ENCODE data around the gene POU6F2.

The POU6F2 gene

GRCh38 chr7:39153113-39153512 is 175.4 kb downstream of the POU6F2 start:
- Histone ChIP-seq H3K27ac (no peak overlapping the region), H3K36me3 (no peaks in the 10 kb centered on the region), H3K9me3 (no peaks in the 10 kb centered on the region), H3K4me3 (no peak overlapping the region), H3K4me1 (no peaks in the 10 kb centered on the region), H3K27me3 (no peaks in the 10 kb centered on the region)
- no peak for TF ChIP-seq CTCF (IDR thresholded peaks at IDR 0.05)
- no peak for DNase-seq
- intact Hi-C loops (cut with DNase I; ENCODE audit: low total_unique reads): no loop called here

DNA sequence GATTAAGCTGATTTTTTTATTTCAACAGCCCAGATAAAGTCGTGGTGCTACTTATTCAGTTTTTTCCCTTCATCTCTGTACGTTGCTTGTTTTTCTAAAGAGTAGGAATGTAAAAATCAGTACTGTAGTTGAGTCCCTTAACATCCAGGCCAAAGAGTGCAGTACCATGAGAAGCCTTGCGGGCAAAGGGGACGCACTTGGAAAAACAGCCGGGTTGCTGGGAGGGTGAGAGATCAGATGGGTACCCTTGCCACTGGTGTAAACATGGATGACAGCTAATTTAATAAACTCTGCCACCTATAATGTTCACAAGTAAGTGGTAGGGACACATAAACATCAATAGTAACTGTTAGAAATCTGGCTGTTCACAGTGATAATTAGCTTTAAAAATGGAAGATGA is 175.9 kb downstream of the POU6F2 start:
- intact Hi-C loops (cut with DNase I; ENCODE audit: low total_unique reads): no loop called here
- no peak for TF ChIP-seq CTCF (IDR thresholded peaks at IDR 0.05)
- Histone ChIP-seq H3K4me1 (no peaks in the 10 kb centered on the region), H3K4me3 (no peak overlapping the region), H3K9me3 (no peaks in the 10 kb centered on the region), H3K27me3 (no peaks in the 10 kb centered on the region), H3K36me3 (no peaks in the 10 kb centered on the region), H3K27ac (no peak overlapping the region)
- no peak for DNase-seq

DNA sequence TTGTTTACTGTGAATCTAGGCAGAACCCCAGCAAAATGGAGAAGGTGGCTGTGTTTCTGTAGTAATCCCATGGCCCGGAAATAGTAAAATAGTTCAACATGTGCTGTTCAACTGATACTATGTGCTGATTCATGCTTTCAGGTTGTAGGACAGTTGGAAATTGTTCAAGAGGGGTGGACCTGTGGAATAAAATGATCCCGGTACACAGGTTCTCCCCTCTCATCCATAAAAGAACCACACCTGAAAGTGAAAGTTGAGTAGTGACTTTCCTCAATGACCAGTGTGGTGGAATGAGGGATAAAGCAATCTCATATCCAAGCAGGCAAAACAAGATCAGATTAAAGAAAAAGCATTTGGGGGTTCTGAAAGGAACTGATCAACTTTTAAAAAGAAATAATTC is 177.1 kb downstream of the POU6F2 start:
- Histone ChIP-seq H3K36me3 (no peaks in the 10 kb centered on the region), H3K4me3 (no peak overlapping the region), H3K9me3 (no peaks in the 10 kb centered on the region), H3K27ac (no peak overlapping the region), H3K27me3 (no peaks in the 10 kb centered on the region), H3K4me1 (no peaks in the 10 kb centered on the region)
- intact Hi-C loops (cut with DNase I; ENCODE audit: low total_unique reads): no loop called here
- no peak for DNase-seq
- TF ChIP-seq CTCF (IDR thresholded peaks at IDR 0.05): no peak

GRCh38 chr7:39158367-39158766 is 180.7 kb downstream of the POU6F2 start:
- no peak for TF ChIP-seq CTCF (IDR thresholded peaks at IDR 0.05)
- no peak overlapping the region for H3K4me3 ChIP-seq
- DNase-seq: no peak
- H3K27me3 ChIP-seq: no peaks in the 10 kb centered on the region
- H3K9me3 ChIP-seq: no peaks in the 10 kb centered on the region
- H3K4me1 ChIP-seq: no peaks in the 10 kb centered on the region
- no peaks in the 10 kb centered on the region for H3K36me3 ChIP-seq
- H3K27ac ChIP-seq: no peak overlapping the region
- intact Hi-C loops (cut with DNase I; ENCODE audit: low total_unique reads): no loop called here

DNA sequence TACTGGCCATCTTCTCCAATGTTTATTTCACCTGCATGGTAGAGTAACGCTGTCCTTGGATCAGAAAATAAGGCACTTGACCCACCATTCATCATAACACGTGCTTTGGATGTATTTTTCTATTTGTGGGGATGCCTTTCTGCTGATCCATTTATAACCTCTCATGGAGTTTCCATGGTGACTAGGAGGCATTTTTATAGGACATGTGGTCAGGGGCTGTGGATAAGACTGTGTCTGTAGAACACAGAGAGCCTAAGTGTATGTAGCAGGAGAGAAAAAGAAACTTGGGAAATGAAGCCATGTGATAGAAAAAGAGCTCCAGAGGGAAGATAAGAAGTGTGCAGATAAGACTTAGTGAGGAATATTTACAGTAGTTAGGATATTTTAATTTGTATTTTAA is 184.2 kb downstream of the POU6F2 start:
- H3K9me3 ChIP-seq: no peaks in the 10 kb centered on the region
- no peaks in the 10 kb centered on the region for H3K27me3 ChIP-seq
- H3K4me3 ChIP-seq: no peak overlapping the region
- no peaks in the 10 kb centered on the region for H3K36me3 ChIP-seq
- TF ChIP-seq CTCF (IDR thresholded peaks at IDR 0.05): no peak
- H3K27ac ChIP-seq: no peak overlapping the region
- intact Hi-C loops (cut with DNase I; ENCODE audit: low total_unique reads): no loop called here
- no peaks in the 10 kb centered on the region for H3K4me1 ChIP-seq
- no peak for DNase-seq

DNA sequence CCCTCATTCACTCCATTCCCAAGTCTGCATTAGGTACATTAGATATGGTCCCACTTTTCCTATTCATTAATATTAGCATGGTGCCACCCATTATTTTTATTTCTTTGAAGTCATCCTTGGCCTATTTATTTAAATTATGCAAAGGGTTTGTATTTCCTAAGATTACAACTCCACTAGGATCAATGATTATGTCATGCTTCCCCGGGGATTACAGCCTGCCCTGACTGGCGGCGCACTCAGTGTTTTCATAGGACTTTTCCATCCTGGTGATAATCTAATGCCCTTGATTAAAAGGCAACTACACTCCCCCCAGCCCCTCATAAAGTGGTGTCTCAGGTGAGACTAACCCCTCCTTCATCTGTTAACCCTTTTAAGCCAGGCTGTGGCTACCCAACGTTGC is 187.2 kb downstream of the POU6F2 start:
- Histone ChIP-seq H3K36me3 (no peaks in the 10 kb centered on the region), H3K9me3 (no peaks in the 10 kb centered on the region), H3K27ac (no peak overlapping the region), H3K4me3 (no peak overlapping the region), H3K27me3 (no peaks in the 10 kb centered on the region), H3K4me1 (no peaks in the 10 kb centered on the region)
- intact Hi-C loops (cut with DNase I; ENCODE audit: low total_unique reads): no loop called here
- no peak for DNase-seq
- no peak for TF ChIP-seq CTCF (IDR thresholded peaks at IDR 0.05)
